ENCODE data around the gene CCDC136. TPM values are rescaled to one million over a fixed set of nuclear protein-coding genes. Genes with fewer than 3 reads are reported as not detected.

CCDC136 gene
- total and polyA plus RNA-seq, 2 experiments from 2014 or later, result 27.1 to 55.7 TPM

GRCh38 chr7:128835231-128835751, 43.5 kb downstream of the CCDC136 start:
- Histone ChIP-seq H2AFZ (no peak overlapping the region), H3K27ac (ENCODE audit: low read depth) (no peak overlapping the region), H3K9me2 (ENCODE audit: insufficient read depth) (no peaks in the 10 kb centered on the region), H3F3A (replicated peaks; ENCODE audit: low read depth) (peaks cover 3% of the 10 kb centered on the region), H3K4me3 (no peak overlapping the region), H3K27me3 (ENCODE audit: insufficient read depth) (peaks cover 19% of the 10 kb centered on the region), H3K79me2 (replicated peaks; ENCODE audit: insufficient read depth) (no peaks in the 10 kb centered on the region), H3K36me3 (ENCODE audit: insufficient read depth) (no peaks in the 10 kb centered on the region), H4K20me1 (replicated peaks; ENCODE audit: insufficient read depth) (no peaks in the 10 kb centered on the region), H3K4me1 (ENCODE audit: insufficient read depth) (peaks cover 22% of the 10 kb centered on the region), H3K4me2 (no peak overlapping the region)
- peaks cover 31% of the 10 kb centered on the region for H3K27me3 Mint-ChIP-seq (ENCODE audit: insufficient read depth, low read depth, poor library complexity)
- peaks cover 16% of the 10 kb centered on the region for H3K4me1 Mint-ChIP-seq
- TF ChIP-seq STAT1 (IDR thresholded peaks at IDR 0.05; ENCODE audit: unreplicated experiment), result no peak
- no peak for TF ChIP-seq CTCF (conservative IDR thresholded peaks at IDR 0.05; ENCODE audit: low read depth in 2 of 2)
- TF ChIP-seq EZH2phosphoT487 (IDR thresholded peaks at IDR 0.05; ENCODE audit: unreplicated experiment), result no peak
- TF ChIP-seq, protein P1, sequence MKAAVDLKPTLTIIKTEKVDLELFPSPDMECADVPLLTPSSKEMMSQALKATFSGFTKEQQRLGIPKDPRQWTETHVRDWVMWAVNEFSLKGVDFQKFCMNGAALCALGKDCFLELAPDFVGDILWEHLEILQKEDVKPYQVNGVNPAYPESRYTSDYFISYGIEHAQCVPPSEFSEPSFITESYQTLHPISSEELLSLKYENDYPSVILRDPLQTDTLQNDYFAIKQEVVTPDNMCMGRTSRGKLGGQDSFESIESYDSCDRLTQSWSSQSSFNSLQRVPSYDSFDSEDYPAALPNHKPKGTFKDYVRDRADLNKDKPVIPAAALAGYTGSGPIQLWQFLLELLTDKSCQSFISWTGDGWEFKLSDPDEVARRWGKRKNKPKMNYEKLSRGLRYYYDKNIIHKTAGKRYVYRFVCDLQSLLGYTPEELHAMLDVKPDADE (IDR thresholded peaks at IDR 0.05), result no peak
- ATAC-seq (no peak), DNase-seq (ENCODE audit: low spot score) (no peak)
- H3K4me3 Mint-ChIP-seq, result no peak overlapping the region
- H3K9me3 Mint-ChIP-seq, result no peaks in the 10 kb centered on the region; the same call in 2 of the 3 replicates
- H3K36me3 Mint-ChIP-seq (ENCODE audit: low read depth), result no peaks in the 10 kb centered on the region
- no peak overlapping the region for H3K27ac Mint-ChIP-seq

DNA sequence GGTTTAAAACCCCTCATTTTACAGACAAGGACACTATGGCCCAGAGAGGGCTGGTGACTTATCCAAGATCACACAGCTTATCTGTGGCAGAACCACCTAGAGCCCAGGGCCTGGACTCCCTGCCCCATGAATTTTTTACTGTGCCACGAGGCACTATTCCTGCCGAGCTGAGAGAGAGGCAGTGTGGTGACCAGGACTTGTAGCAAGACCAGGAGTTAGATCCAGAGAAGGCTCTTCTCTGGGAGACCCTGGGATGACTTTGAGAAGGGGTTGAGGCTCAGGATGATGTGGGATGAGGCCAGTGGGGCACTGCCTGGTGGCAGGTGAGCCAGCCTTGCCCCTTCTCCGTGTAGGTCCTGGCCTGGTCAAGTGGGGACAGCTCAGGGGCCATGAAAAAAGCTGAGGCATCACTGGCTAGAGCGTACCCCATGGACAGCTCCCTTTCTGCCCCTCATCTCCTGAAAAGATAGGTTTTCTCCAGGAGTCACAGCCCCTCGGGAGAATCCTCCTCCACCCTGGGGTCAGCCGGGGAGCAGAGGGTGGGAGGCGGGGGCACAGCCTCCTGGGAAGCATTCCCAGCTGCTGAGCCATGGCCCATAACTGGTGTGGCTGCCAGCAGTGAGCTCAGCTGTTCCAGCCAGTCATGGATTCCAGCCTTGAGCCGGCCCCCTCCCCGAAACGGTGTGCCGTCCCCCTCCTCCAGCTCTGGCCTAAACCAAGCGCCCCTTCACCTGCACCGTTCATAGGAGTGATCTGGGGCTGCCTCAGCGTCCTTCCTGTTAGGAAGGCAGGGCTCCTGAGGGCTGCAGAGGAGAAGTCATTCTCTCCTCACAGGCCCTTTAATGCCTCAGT, 44.2 kb downstream of the CCDC136 start:
- Mint-ChIP-seq H3K27me3 (ENCODE audit: insufficient read depth, low read depth, poor library complexity) (peaks cover 25% of the 10 kb centered on the region), H3K4me1 (peaks cover 16% of the 10 kb centered on the region), H3K36me3 (ENCODE audit: low read depth) (no peaks in the 10 kb centered on the region), H3K27ac (no peak overlapping the region; the same call in 1 of the 2 replicates), H3K9me3 (no peaks in the 10 kb centered on the region; the same call in 2 of the 3 replicates), H3K4me3 (no peak overlapping the region; the same call in 2 of the 3 replicates)
- Histone ChIP-seq H3K36me3 (ENCODE audit: insufficient read depth) (no peaks in the 10 kb centered on the region), H2AFZ (no peak overlapping the region), H3K4me1 (ENCODE audit: insufficient read depth) (peaks cover 22% of the 10 kb centered on the region), H3K4me2 (no peak overlapping the region), H3K4me3 (no peak overlapping the region), H3K27ac (ENCODE audit: low read depth) (no peak overlapping the region), H3K9me2 (ENCODE audit: insufficient read depth) (no peaks in the 10 kb centered on the region), H3K27me3 (ENCODE audit: insufficient read depth) (peaks cover 12% of the 10 kb centered on the region), H3F3A (replicated peaks; ENCODE audit: low read depth) (peaks cover 3% of the 10 kb centered on the region), H3K79me2 (replicated peaks; ENCODE audit: insufficient read depth) (no peaks in the 10 kb centered on the region), H4K20me1 (replicated peaks; ENCODE audit: insufficient read depth) (no peaks in the 10 kb centered on the region)
- ATAC-seq (no peak), DNase-seq (ENCODE audit: low spot score) (no peak)
- TF ChIP-seq, protein P1 (IDR thresholded peaks at IDR 0.05), result no peak
- no peak for TF ChIP-seq EZH2 (IDR thresholded peaks at IDR 0.05; ENCODE audit: low read depth, unreplicated experiment)
- no peak for TF ChIP-seq POLR2AphosphoS5 (IDR thresholded peaks at IDR 0.05; ENCODE audit: low read depth)
- TF ChIP-seq CTCF (conservative IDR thresholded peaks at IDR 0.05; ENCODE audit: low read depth in 2 of 2), result no peak
- TF ChIP-seq EZH2phosphoT487 (IDR thresholded peaks at IDR 0.05; ENCODE audit: unreplicated experiment), result no peak

All from GM23338 (cell line).